Uterus (tissue), 2 donors: Measurements from ENCODE around the gene RAB14.

Experiments used
- CTCF ChIP-seq, 4 experiments: fragments of 200-600 bp in 2 of 4; fragments of 450-650 bp in 2 of 4; sonication (generic) in 2 of 4; IDR thresholded peaks; one replicate each; pipeline ENCODE4 v1.5.1; 2016 to 2019; ENCODE audit warnings: antibody characterized with exemption in 4 of 4, mild to moderate bottlenecking in 2 of 4, moderate library complexity in 1 of 4
- POLR2A ChIP-seq, 2 donors: fragments of 450-650 bp; IDR thresholded peaks; one replicate each; pipeline ENCODE4 v1.6.1; 2016; ENCODE audit warnings: antibody characterized with exemption in 2 of 2, mild to moderate bottlenecking in 1 of 2, moderate library complexity in 1 of 2

GRCh38 chr9:121199921-121200320, 1.7 kb downstream of the RAB14 start:
- TF ChIP-seq POLR2A (IDR thresholded peaks at IDR 0.05) (no peak), CTCF (IDR thresholded peaks at IDR 0.05) (no peak)
